A549 (cell line): ENCODE results near the gene YKT6. TPM values are rescaled to one million over a fixed set of nuclear protein-coding genes. Genes with fewer than 3 reads are reported as not detected.
A peak's percentile ranks its signal among the peaks of the same experiment; 100 is the strongest.

ENCODE experiments used
- ATAC-seq, 2 experiments: fragments of 200-7000 bp in 1 of 2; fragments of >200 bp in 1 of 2; cut with Nextera tagmentation in 1 of 2; cut with Tn5 transposase in 1 of 2; 3 replicates each; pipeline versions ENCODE4 v1.8.0 to v1.9.1; 2018 to 2020; ENCODE audit warnings: mild to moderate bottlenecking in 1 of 2, moderate library complexity in 1 of 2
- CTCF ChIA-PET: fragments of 300-600 bp; sonication (Branson Sonifier 250); formaldehyde crosslinking; extraction: SDS; loops from one replicate; lab custom pipeline; 2021; ENCODE audit warnings: antibody characterized with exemption, inconsistent platforms; lab: Yijun Ruan, JAX
- POLR2A ChIA-PET: fragments of 350-600 bp; formaldehyde crosslinking; extraction: SDS; loops from one replicate; lab custom pipeline; 2021; ENCODE audit warnings: antibody characterized with exemption, inconsistent platforms; lab: Yijun Ruan, JAX
- DNase-seq, 2 experiments: peaks; one replicate each; pipeline versions ENCODE4 v3.0.0 to v3.0.0-alpha.2; 2011 to 2016; ENCODE audit warnings: low read depth in 1 of 2, low spot score in 1 of 2
- FAIRE-seq: peaks from 2 replicates; lab custom pipeline; 2011; peaks lifted over from hg19 to GRCh38; lab: Jason Lieb, UNC
- H3K27ac ChIP-seq, 2 experiments: fragments of >200 bp; sonication (Bioruptor Twin); formaldehyde crosslinking; 3 replicates each; pipeline ENCODE4 v1.5.1; 2016 to 2017
- H3K4me1 ChIP-seq: fragments of >200 bp; sonication (Bioruptor Twin); formaldehyde crosslinking; 3 replicates; pipeline ENCODE4 v1.6.1; 2016
- H3K4me2 ChIP-seq: fragments of >200 bp; sonication (Bioruptor Twin); formaldehyde crosslinking; 3 replicates; pipeline ENCODE4 v1.6.1; 2016
- H3K4me3 ChIP-seq: fragments of >200 bp; sonication (Bioruptor Twin); formaldehyde crosslinking; 3 replicates; pipeline ENCODE4 v1.5.1; 2016
- H3K9me3 ChIP-seq: fragments of >200 bp; sonication (Bioruptor Twin); formaldehyde crosslinking; 3 replicates; pipeline ENCODE4 v1.6.1; 2016
- CBX2 ChIP-seq: fragments of 200-600 bp; sonication (generic); IDR thresholded peaks from 2 replicates; pipeline ENCODE4 v1.6.1; 2016; ENCODE audit warnings: low read depth, mild to moderate bottlenecking, borderline replicate concordance
- CHD2 ChIP-seq: fragments of 150-350 bp; IDR thresholded peaks from 2 replicates; pipeline ENCODE4 v1.6.1; 2014; ENCODE audit warnings: low read length; ENCODE audit not compliant: partially characterized antibody
- CTCF ChIP-seq: fragments of >200 bp; sonication (Bioruptor Twin); formaldehyde crosslinking; IDR thresholded peaks from 3 replicates; pipeline ENCODE4 v1.5.1; 2016
- EP300 ChIP-seq, 2 experiments: fragments of >200 bp; sonication (Bioruptor Twin); formaldehyde crosslinking; IDR thresholded peaks; 2 replicates in 1 of 2; 3 replicates in 1 of 2; pipeline ENCODE4 v1.6.1; 2016 to 2017
- ESRRA ChIP-seq: fragments of 150-350 bp; IDR thresholded peaks from 2 replicates; pipeline ENCODE4 v1.6.1; 2014; ENCODE audit warnings: mild to moderate bottlenecking, low read length, borderline replicate concordance
- FOSL2 ChIP-seq, 2 experiments: fragments of 450-650 bp in 1 of 2; fragments of >200 bp in 1 of 2; sonication (Bioruptor Twin) in 1 of 2; formaldehyde crosslinking; IDR thresholded peaks; 2 replicates each; pipeline versions ENCODE4 v1.5.0 to v1.6.1; 2016 to 2020; ENCODE audit warnings: mild to moderate bottlenecking in 1 of 2, moderate library complexity in 1 of 2
- GATA3 ChIP-seq: IDR thresholded peaks from 2 replicates; pipeline ENCODE4 v1.6.1; 2012; ENCODE audit warnings: borderline replicate concordance
- HEYL ChIP-seq: fragments of 250-450 bp; sonication (Bioruptor Pico); IDR thresholded peaks from 2 replicates; pipeline ENCODE4 v1.8.0; 2021; ENCODE audit warnings: mild to moderate bottlenecking, moderate library complexity
- HMGXB4 ChIP-seq: fragments of 250-450 bp; sonication (Bioruptor Pico); IDR thresholded peaks from 2 replicates; pipeline ENCODE4 v1.5.0; 2021; ENCODE audit warnings: mild to moderate bottlenecking, moderate library complexity, borderline replicate concordance
- HOXB13 ChIP-seq: fragments of 250-450 bp; sonication (Bioruptor Pico); IDR thresholded peaks from 2 replicates; pipeline ENCODE4 v1.5.0; 2020; ENCODE audit warnings: low read depth, mild to moderate bottlenecking, moderate library complexity
- JUN ChIP-seq, 2 experiments: fragments of >200 bp; sonication (Bioruptor Twin); formaldehyde crosslinking; IDR thresholded peaks; 2 replicates in 1 of 2; 3 replicates in 1 of 2; pipeline ENCODE4 v1.6.1; 2016 to 2017
- JUNB ChIP-seq: fragments of >200 bp; sonication (Bioruptor Twin); formaldehyde crosslinking; IDR thresholded peaks from 2 replicates; pipeline ENCODE4 v1.6.1; 2016
- MAZ ChIP-seq: fragments of 150-350 bp; IDR thresholded peaks from 2 replicates; pipeline ENCODE4 v1.6.1; 2014; ENCODE audit warnings: antibody characterized with exemption, low read depth, low read length, borderline replicate concordance
- MYC ChIP-seq: IDR thresholded peaks from 2 replicates; pipeline ENCODE4 v1.6.1; 2012; ENCODE audit warnings: mild to moderate bottlenecking, inconsistent platforms, low read length, improper control_type of control experiment, borderline replicate concordance
- POLR2AphosphoS2 ChIP-seq: conservative IDR thresholded peaks from 2 replicates; pipeline ENCODE4 v1.6.1; 2012; ENCODE audit warnings: low read length, improper control_type of control experiment, inconsistent platforms
- RAD21 ChIP-seq, 2 experiments: fragments of >200 bp in 1 of 2; sonication (Bioruptor Twin) in 1 of 2; formaldehyde crosslinking in 1 of 2; IDR thresholded peaks in 1 of 2; conservative IDR thresholded peaks in 1 of 2; 2 replicates in 1 of 2; 3 replicates in 1 of 2; pipeline ENCODE4 v1.6.1; 2012 to 2018; ENCODE audit warnings: inconsistent platforms in 1 of 2
- RNF2 ChIP-seq: fragments of 200-600 bp; sonication (generic); IDR thresholded peaks from 2 replicates; pipeline ENCODE4 v1.6.1; 2016; ENCODE audit warnings: low read depth, mild to moderate bottlenecking, antibody characterized with exemption, moderate library complexity, borderline replicate concordance
- SMC3 ChIP-seq: fragments of >200 bp; sonication (Bioruptor Twin); formaldehyde crosslinking; IDR thresholded peaks from 3 replicates; pipeline ENCODE4 v1.6.1; 2018; ENCODE audit warnings: inconsistent platforms
- TFCP2L1 ChIP-seq: fragments of 250-450 bp; sonication (Bioruptor Pico); IDR thresholded peaks from 2 replicates; pipeline ENCODE4 v1.5.0; 2021; ENCODE audit warnings: mild to moderate bottlenecking
- USF2 ChIP-seq: fragments of 450-650 bp; IDR thresholded peaks from 2 replicates; pipeline ENCODE4 v1.6.1; 2014; ENCODE audit warnings: antibody characterized with exemption
- WGBS: methylation state at CpG from one replicate; pipeline ENCODE4 v1.1.6; 2017; ENCODE audit errors: missing lambda C conversion rate; 5-methylcytosine and 5-hydroxymethylcytosine counted together
- polyA plus RNA-seq, 4 experiments: library from polyadenylated mRNA; depleted of rRNA in 3 of 4; stranded (reverse); fragments of >200 nt; fragmentation: RNase III in 1 of 4; extraction: RNeasy Plus Mini Kit Qiagen cat#74134 plus additional on column Dnase treatment in 1 of 4; gene quantifications; 2 replicates in 3 of 4; 3 replicates in 1 of 4; pipeline ENCODE4 v1.2.3, GENCODE V29; 2011 to 2017

The YKT6 gene
- polyA plus RNA-seq, 2 of the 4 experiments (the other 2 are of a cell fraction), result 113 to 130 TPM

- ChIA-PET CTCF (interaction anchor here (0.7 to 4.7 kb wide), 19 partner anchors 9 to 894 kb away, joined by 3 to 55 read pairs (median 5); partner anchors contain the start of gene YKT6), POLR2A (no interaction called here)
- Histone ChIP-seq H3K27ac (no peak overlapping the region), H3K4me3 (no peak overlapping the region), H3K4me1 (no peaks in the 10 kb centered on the region), H3K9me3 (no peaks in the 10 kb centered on the region), H3K4me2 (no peak overlapping the region)
- ATAC-seq (no peak), FAIRE-seq (no peak), DNase-seq (no peak)
- no peak for TF ChIP-seq CTCF
- TF ChIP-seq RNF2, result no peak
- no peak for TF ChIP-seq RAD21 (conservative IDR thresholded peaks at IDR 0.05 in 1 of 2, IDR thresholded peaks at IDR 0.05 in 1 of 2)
- TF ChIP-seq GATA3, result no peak
- no peak for TF ChIP-seq USF2
- no peak for TF ChIP-seq CHD2
- no peak for TF ChIP-seq EP300 (IDR thresholded peaks at IDR 0.05)
- no peak for TF ChIP-seq ESRRA
- TF ChIP-seq HMGXB4 (CRISPR knock-in tag), result no peak
- no peak for TF ChIP-seq JUNB
- TF ChIP-seq HOXB13 (CRISPR knock-in tag), result no peak
- TF ChIP-seq TFCP2L1 (CRISPR knock-in tag), result no peak
- TF ChIP-seq HEYL (CRISPR knock-in tag), result no peak
- no peak for TF ChIP-seq CBX2
- no peak for TF ChIP-seq MAZ
- no peak for TF ChIP-seq JUN (IDR thresholded peaks at IDR 0.05)
- TF ChIP-seq POLR2AphosphoS2, result no peak
- WGBS, result 49% methylated on average over 10 of the region's 10 CpGs
These were observed 41.3 kb downstream of the YKT6 start for GRCh38 chr7:44242091-44242490.

- no peaks in the 10 kb centered on the region for H3K9me3 ChIP-seq
- FAIRE-seq (no peak), ATAC-seq (peak in 1 of 2 experiments; percentile 41; a peak in 3 of 6 replicates), DNase-seq (peak in 1 of 2 experiments; percentile 58)
- TF ChIP-seq RAD21 (conservative IDR thresholded peaks at IDR 0.05 in 1 of 2, IDR thresholded peaks at IDR 0.05 in 1 of 2) (peak in 1 of 2 experiments; percentile 19; a peak in 1 of 5 replicates), MYC (no peak), SMC3 (0 out of 3 replicates have a peak, but pooled peaks have one; percentile 24), FOSL2 (IDR thresholded peaks at IDR 0.05) (no peak), FOSL2 (CRISPR knock-in tag; IDR thresholded peaks at IDR 0.05) (no peak), CTCF (peak; percentile 43)
- H3K4me1 ChIP-seq, result no peaks in the 10 kb centered on the region
- H3K4me3 ChIP-seq, result no peak overlapping the region
- ChIA-PET CTCF (interaction anchor here (0.7 to 4.7 kb wide), 9 partner anchors 14 to 892 kb away, joined by 3 to 55 read pairs (median 4); no protein-coding TSS in a partner anchor), POLR2A (no interaction called here)
- 54% methylated on average over 8 of the region's 8 CpGs for WGBS
- no peak overlapping the region for H3K4me2 ChIP-seq
- no peak overlapping the region for H3K27ac ChIP-seq
These were observed 43.5 kb downstream of the YKT6 start for GRCh38 chr7:44244282-44244681.
